Activated CD8-positive, alpha-beta memory T cell treated with anti-CD3 and anti-CD28 coated beads, Interleukin-2, amount 50 U/mL, for 1 hour (primary cell): ENCODE results near the gene MRPL40.
"Not testable (repeated sequence)": the region's sequence is repeated elsewhere in the genome, so short reads cannot be mapped to it uniquely, and the experiment has no call there.

Experiments
- DNase-seq: peaks from one replicate; pipeline ENCODE4 v3.0.0-alpha.2; 2020; ENCODE audit errors: extremely low read depth

The MRPL40 gene

GRCh38 chr22:19440411-19441195 is 8.3 kb downstream of the MRPL40 start:
- DNase-seq, result no peak

GRCh38 chr22:19442166-19442565 is 9.8 kb downstream of the MRPL40 start:
- no peak for DNase-seq

GRCh38 chr22:19443544-19444211 is 11.3 kb downstream of the MRPL40 start:
- DNase-seq, result no peak

- DNase-seq, result not testable (repeated sequence)
These were observed 13.1 kb downstream of the MRPL40 start for GRCh38 chr22:19445279-19445982.

GRCh38 chr22:19446603-19447329 is 14.4 kb downstream of the MRPL40 start:
- DNase-seq, result no peak

- DNase-seq, result peak; percentile 61
These were observed 15.2 kb downstream of the MRPL40 start, which contains the start of gene C22orf39 for GRCh38 chr22:19447330-19448075. C22orf39 (minus strand) TSS chr22:19447711; CDS start chr22:19447688, 23 bp downstream.

GRCh38 chr22:19448076-19448607 is 15.8 kb downstream of the MRPL40 start:
- no peak for DNase-seq

GRCh38 chr22:19448739-19449421 is 16.5 kb downstream of the MRPL40 start:
- no peak for DNase-seq

- no peak for DNase-seq
These were observed 17.1 kb downstream of the MRPL40 start for GRCh38 chr22:19449422-19449767.

- no peak for DNase-seq
These were observed 18.2 kb downstream of the MRPL40 start for GRCh38 chr22:19450363-19451175.

- no peak for DNase-seq
These were observed 19.2 kb downstream of the MRPL40 start for GRCh38 chr22:19451570-19451969.

GRCh38 chr22:19453718-19454117 is 21.4 kb downstream of the MRPL40 start:
- DNase-seq, result no peak

- DNase-seq, result no peak
These were observed 21.8 kb downstream of the MRPL40 start for GRCh38 chr22:19454156-19454555.

- no peak for DNase-seq
These were observed 22.7 kb downstream of the MRPL40 start for GRCh38 chr22:19455033-19455432.

GRCh38 chr22:19455585-19456370 is 23.4 kb downstream of the MRPL40 start:
- DNase-seq, result no peak

- no peak for DNase-seq
These were observed 24.2 kb downstream of the MRPL40 start for GRCh38 chr22:19456541-19456940.

GRCh38 chr22:19457828-19458428 is 25.6 kb downstream of the MRPL40 start:
- DNase-seq, result no peak

GRCh38 chr22:19460036-19460435 is 27.7 kb downstream of the MRPL40 start:
- DNase-seq, result no peak
